Stimulated activated CD4-positive, alpha-beta T cell treated with anti-CD3 and anti-CD28 coated beads, Interleukin-2, amount 100 ng/mL, for 24 hours (primary cell): Measurements from ENCODE around the gene ZNFX1.
A peak's percentile ranks its signal among the peaks of the same experiment; 100 is the strongest.

Experiments used
- DNase-seq, 2 donors: peaks; one replicate each; pipeline ENCODE4 v3.0.0-alpha.2; 2020

ZNFX1 gene

GRCh38 chr20:49291200-49291599 is 13.3 kb upstream of the ZNFX1 start:
- DNase-seq = no peak

- peak in 1 of 2 donors; percentile 17 for DNase-seq
These were observed 12.8 kb upstream of the ZNFX1 start for GRCh38 chr20:49290608-49291191.

GRCh38 chr20:49288784-49289696 is 11.2 kb upstream of the ZNFX1 start:
- no peak for DNase-seq

- DNase-seq = no peak
These were observed 10.4 kb upstream of the ZNFX1 start for GRCh38 chr20:49288250-49288751.

GRCh38 chr20:49287555-49288249 is 9.8 kb upstream of the ZNFX1 start:
- no peak for DNase-seq

- no peak for DNase-seq
These were observed 9.1 kb upstream of the ZNFX1 start for GRCh38 chr20:49286689-49287551.

- no peak for DNase-seq
These were observed 8.1 kb upstream of the ZNFX1 start for GRCh38 chr20:49285813-49286494.

GRCh38 chr20:49285233-49285668 is 7.4 kb upstream of the ZNFX1 start:
- DNase-seq = no peak

- no peak for DNase-seq
These were observed 7.0 kb upstream of the ZNFX1 start for GRCh38 chr20:49284818-49285217.

- peak in 1 of 2 donors; percentile 20 for DNase-seq
These were observed 6.1 kb upstream of the ZNFX1 start for GRCh38 chr20:49283703-49284625.

- DNase-seq = no peak
These were observed 5.4 kb upstream of the ZNFX1 start for GRCh38 chr20:49283176-49283702.

GRCh38 chr20:49282584-49283171 is 4.8 kb upstream of the ZNFX1 start:
- peak in 1 of 2 donors; percentile 30 for DNase-seq

GRCh38 chr20:49281913-49282467 is 4.1 kb upstream of the ZNFX1 start:
- peak in 1 of 2 donors; percentile 19 for DNase-seq

GRCh38 chr20:49281059-49281912 is 3.4 kb upstream of the ZNFX1 start:
- DNase-seq = peak in 1 of 2 donors; percentile 22

GRCh38 chr20:49280463-49281058 is 2.7 kb upstream of the ZNFX1 start:
- DNase-seq = no peak

GRCh38 chr20:49279677-49280462 is 2.0 kb upstream of the ZNFX1 start:
- no peak for DNase-seq
